ENCODE measurements around the gene SUCLG1.

- TF ChIP-seq POLR2AphosphoS5 (IDR thresholded peaks at IDR 0.05; ENCODE audit: low read depth, low read length) (no peak), POLR2A (IDR thresholded peaks at IDR 0.05; ENCODE audit: low read depth, low read length) (no peak), TAF1 (IDR thresholded peaks at IDR 0.05; ENCODE audit: low read depth, low read length) (no peak), PAX5 (IDR thresholded peaks at IDR 0.05; ENCODE audit: insufficient read depth, low read length, severe bottlenecking) (no peak), POU2F2 (IDR thresholded peaks at IDR 0.05; ENCODE audit: low read depth, low read length) (no peak), SPI1 (IDR thresholded peaks at IDR 0.05; ENCODE audit: low read depth, low read length) (no peak)
These were observed 23.5 kb upstream of the SUCLG1 start for GRCh38 chr2:84482603-84483002.

All from GM12891 (cell line).